Mesothelial cell of epicardium (in vitro differentiated cells): ENCODE data around the gene UBTF. TPM values are rescaled to one million over a fixed set of nuclear protein-coding genes. Genes with fewer than 3 reads are reported as not detected.

Experiments used
- DNase-seq, 2 experiments: peaks; one replicate each; pipeline ENCODE4 v3.0.0; 2021; ENCODE audit warnings: low spot score in 2 of 2; ENCODE audit not compliant: unreplicated experiment in 2 of 2
- H3K27ac Mint-ChIP-seq: 2 replicates; pipeline ENCODE4 v1.8.0; 2021; ENCODE audit warnings: mixed read lengths
- H3K27me3 Mint-ChIP-seq: 2 replicates; pipeline ENCODE4 v1.8.0; 2021; ENCODE audit warnings: low read depth, mixed read lengths
- H3K36me3 Mint-ChIP-seq: 2 replicates; pipeline ENCODE4 v1.8.0; 2021; ENCODE audit warnings: mixed read lengths
- H3K4me1 Mint-ChIP-seq: 2 replicates; pipeline ENCODE4 v1.8.0; 2021; ENCODE audit warnings: mixed read lengths
- H3K4me3 Mint-ChIP-seq: 2 replicates; pipeline ENCODE4 v1.8.0; 2021; ENCODE audit warnings: mild to moderate bottlenecking, moderate library complexity, mixed read lengths
- H3K9me3 Mint-ChIP-seq: 2 replicates; pipeline ENCODE4 v1.8.0; 2021; ENCODE audit warnings: mixed read lengths
- CTCF ChIP-seq: fragments of 200-600 bp; sonication (generic); IDR thresholded peaks from one replicate; pipeline ENCODE4 v1.5.0; 2021; ENCODE audit warnings: antibody characterized with exemption; ENCODE audit not compliant: unreplicated experiment
- total RNA-seq: library from RNA; stranded (reverse); gene quantifications from 3 replicates; pipeline ENCODE4 v1.2.1, GENCODE V29; 2021

Gene UBTF
- total RNA-seq, 1 donor from 2014 or later, result 119 TPM

DNA sequence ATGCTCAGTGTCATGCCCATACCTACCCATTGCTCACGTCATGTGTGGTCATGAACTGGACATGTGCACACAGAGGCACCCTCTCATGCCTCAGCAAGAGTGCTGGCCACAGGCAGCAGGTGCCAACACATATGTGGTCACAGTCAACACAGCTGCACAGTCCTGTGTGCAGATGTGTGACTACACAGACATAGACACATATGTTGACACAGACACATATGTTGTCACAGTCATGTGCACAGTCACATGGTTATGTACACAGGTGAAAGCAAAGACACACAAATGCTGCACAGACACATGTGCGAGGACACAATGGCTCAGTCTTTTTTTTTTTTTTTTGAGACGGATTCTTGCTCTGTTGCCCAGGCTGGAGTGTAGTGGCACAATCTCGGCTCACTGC is 37.2 kb upstream of the UBTF start:
- TF ChIP-seq CTCF, result no peak
- no peaks in the 10 kb centered on the region for H3K4me1 Mint-ChIP-seq
- DNase-seq, result no peak
- H3K36me3 Mint-ChIP-seq, result no peaks in the 10 kb centered on the region
- H3K27ac Mint-ChIP-seq, result no peak overlapping the region
- no peak overlapping the region for H3K4me3 Mint-ChIP-seq
- no peaks in the 10 kb centered on the region for H3K9me3 Mint-ChIP-seq
- peaks cover 11% of the 10 kb centered on the region for H3K27me3 Mint-ChIP-seq

- H3K4me3 Mint-ChIP-seq, result no peak overlapping the region
- DNase-seq, result no peak
- H3K27ac Mint-ChIP-seq, result no peak overlapping the region
- TF ChIP-seq CTCF, result no peak
- no peaks in the 10 kb centered on the region for H3K36me3 Mint-ChIP-seq
- no peaks in the 10 kb centered on the region for H3K9me3 Mint-ChIP-seq
- H3K4me1 Mint-ChIP-seq, result no peaks in the 10 kb centered on the region
- peaks cover 11% of the 10 kb centered on the region for H3K27me3 Mint-ChIP-seq
Measured at GRCh38 chr17:44255915-44256314, 36.4 kb upstream of the UBTF start.

- H3K27ac Mint-ChIP-seq, result no peak overlapping the region
Measured at GRCh38 chr17:44254361-44255095, 35.1 kb upstream of the UBTF start.

GRCh38 chr17:44253006-44253405 is 33.5 kb upstream of the UBTF start:
- H3K36me3 Mint-ChIP-seq, result no peaks in the 10 kb centered on the region
- peaks cover 11% of the 10 kb centered on the region for H3K27me3 Mint-ChIP-seq
- H3K4me3 Mint-ChIP-seq, result no peak overlapping the region
- no peak overlapping the region for H3K27ac Mint-ChIP-seq
- TF ChIP-seq CTCF, result no peak
- peaks cover 1% of the 10 kb centered on the region for H3K4me1 Mint-ChIP-seq
- H3K9me3 Mint-ChIP-seq, result no peaks in the 10 kb centered on the region
- no peak for DNase-seq

More at GRCh38 chr17:44254361-44255095, 35.1 kb upstream of the UBTF start:
- no peaks in the 10 kb centered on the region for H3K36me3 Mint-ChIP-seq
- H3K9me3 Mint-ChIP-seq, result no peaks in the 10 kb centered on the region
- no peak for DNase-seq
- no peak for TF ChIP-seq CTCF
- H3K27me3 Mint-ChIP-seq, result peaks cover 11% of the 10 kb centered on the region
- no peak overlapping the region for H3K4me3 Mint-ChIP-seq
- peaks cover 1% of the 10 kb centered on the region for H3K4me1 Mint-ChIP-seq

DNA sequence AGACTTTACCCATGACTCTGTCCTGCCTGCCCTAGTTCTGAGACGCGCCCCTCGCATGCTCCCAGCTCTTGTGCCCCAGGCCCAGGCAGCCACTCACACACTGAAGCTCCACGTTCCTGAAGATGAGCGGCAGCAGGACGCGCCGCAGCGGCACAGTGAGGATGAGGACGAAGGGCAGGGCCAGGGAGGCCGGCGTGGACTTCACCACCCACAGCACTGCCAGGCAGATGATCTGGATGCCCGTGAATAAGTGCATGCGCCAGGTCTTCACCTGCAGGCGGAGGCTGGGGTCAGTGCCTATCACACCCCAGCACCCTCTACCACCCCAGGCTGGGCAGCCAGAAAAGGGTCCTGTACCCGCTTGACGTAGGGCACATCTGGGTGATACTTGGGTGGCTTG is 31.6 kb upstream of the UBTF start:
- Mint-ChIP-seq H3K4me1 (peaks cover 7% of the 10 kb centered on the region), H3K27ac (no peak overlapping the region), H3K27me3 (peaks cover 10% of the 10 kb centered on the region), H3K9me3 (no peaks in the 10 kb centered on the region), H3K36me3 (no peaks in the 10 kb centered on the region), H3K4me3 (no peak overlapping the region)
- DNase-seq, result no peak
- TF ChIP-seq CTCF, result no peak
